Measurements from ENCODE around the gene TLX2. TPM values are rescaled to one million over a fixed set of nuclear protein-coding genes. Genes with fewer than 3 reads are reported as not detected.

The TLX2 gene
- total and polyA plus RNA-seq, 7 donors: not detected

GRCh38 chr2:74552914-74553811, 38.9 kb downstream of the TLX2 start:
- DNase-seq (no peak), ATAC-seq (no peak)
- intact Hi-C loops (cut with DNase I): no loop called here
- peaks cover 16% of the 10 kb centered on the region for H3K4me1 ChIP-seq
- no peaks in the 10 kb centered on the region for H3K36me3 ChIP-seq (ENCODE audit: insufficient read depth in 1 of 2, low read depth in 1 of 2)
- peak overlapping the region; percentile 76 for H3K27ac ChIP-seq
- H3K4me3 ChIP-seq: peak overlapping the region; percentile 76
- TF ChIP-seq CTCF (IDR thresholded peaks at IDR 0.05): no peak
- WGBS, 3 donors: 36 to 51% (median 37%) methylated on average over 25 to 27 of the region's 27 CpGs
- H3K9me3 ChIP-seq: no peaks in the 10 kb centered on the region
- H3K27me3 ChIP-seq (ENCODE audit: insufficient read depth in 3 of 3, low read length in 2 of 3): peaks cover 0 to 66% (median 16%) of the 10 kb centered on the region in 3 donors

- peak; percentile 89 to 90 for DNase-seq
- ATAC-seq: peak; percentile 70 to 88 (median 74)
- Histone ChIP-seq H3K27me3 (ENCODE audit: insufficient read depth in 3 of 3, low read length in 2 of 3) (peaks cover 0 to 56% (median 15%) of the 10 kb centered on the region in 3 donors), H3K4me3 (peak within 1 kb of the TSS; percentile 76), H3K9me3 (no peaks in the 10 kb centered on the region), H3K27ac (peak within 1 kb of the TSS; percentile 76), H3K4me1 (peaks cover 14% of the 10 kb centered on the region), H3K36me3 (ENCODE audit: insufficient read depth in 1 of 2, low read depth in 1 of 2) (no peaks in the 10 kb centered on the region)
- intact Hi-C loops (cut with DNase I): no loop called here
- no peak for TF ChIP-seq CTCF (IDR thresholded peaks at IDR 0.05)
- WGBS, 3 donors: 0 to 1% (median 1%) methylated on average over 48 to 73 of the region's 73 CpGs
Observed at GRCh38 chr2:74553892-74554819, 39.9 kb downstream of the TLX2 start, which contains the start of the genes DOK1 and LOXL3. Gene DOK1, plus strand, starts transcription at chr2:74554720. Its CDS starts 35 bp downstream, at chr2:74554755. Gene LOXL3, minus strand, starts transcription at chr2:74553942. Its CDS starts 1,308 bp downstream, at chr2:74552634.

GRCh38 chr2:74554820-74555531, 40.7 kb downstream of the TLX2 start:
- Histone ChIP-seq H3K4me1 (peaks cover 10% of the 10 kb centered on the region), H3K4me3 (peak overlapping the region; percentile 76), H3K27me3 (ENCODE audit: insufficient read depth in 3 of 3, low read length in 2 of 3) (peaks cover 0 to 54% (median 12%) of the 10 kb centered on the region in 3 donors), H3K36me3 (ENCODE audit: insufficient read depth in 1 of 2, low read depth in 1 of 2) (no peaks in the 10 kb centered on the region), H3K9me3 (no peaks in the 10 kb centered on the region), H3K27ac (peak overlapping the region; percentile 76)
- DNase-seq (peak; percentile 43 to 66), ATAC-seq (peak; percentile 40 to 52 (median 44))
- TF ChIP-seq CTCF (IDR thresholded peaks at IDR 0.05): no peak
- WGBS, 3 donors: 4 to 6% (median 4%) methylated on average over 53 to 58 of the region's 58 CpGs
- intact Hi-C loops (cut with DNase I): no loop called here

GRCh38 chr2:74555610-74556103, 41.4 kb downstream of the TLX2 start:
- DNase-seq (no peak), ATAC-seq (no peak)
- WGBS, 3 donors: 61 to 80% (median 63%) methylated on average over 17 of the region's 17 CpGs
- intact Hi-C loops (cut with DNase I): no loop called here
- H3K4me3 ChIP-seq: peak overlapping the region; percentile 76
- no peaks in the 10 kb centered on the region for H3K36me3 ChIP-seq (ENCODE audit: insufficient read depth in 1 of 2, low read depth in 1 of 2)
- H3K9me3 ChIP-seq: no peaks in the 10 kb centered on the region
- H3K27ac ChIP-seq: no peak overlapping the region
- TF ChIP-seq CTCF (IDR thresholded peaks at IDR 0.05): no peak
- peaks cover 0 to 55% (median 15%) of the 10 kb centered on the region in 3 donors for H3K27me3 ChIP-seq (ENCODE audit: insufficient read depth in 3 of 3, low read length in 2 of 3)
- H3K4me1 ChIP-seq: peaks cover 10% of the 10 kb centered on the region

Data from psoas muscle (tissue), 8 donors.